K562 (cell line): Measurements from ENCODE around the gene SLCO2A1. TPM values are rescaled to one million over a fixed set of nuclear protein-coding genes. Genes with fewer than 3 reads are reported as not detected.
A peak's percentile ranks its signal among the peaks of the same experiment; 100 is the strongest.

Experiments
- ARID2 ChIP-seq: fragments of 450-650 bp; IDR thresholded peaks from 2 replicates; pipeline ENCODE4 v1.6.1; 2017; ENCODE audit warnings: antibody characterized with exemption, mild to moderate bottlenecking
- BRD9 ChIP-seq: fragments of 450-650 bp; IDR thresholded peaks from 2 replicates; pipeline ENCODE4 v1.6.1; 2018; ENCODE audit warnings: low read depth; ENCODE audit not compliant: partially characterized antibody
- CBFA2T2 ChIP-seq: fragments of 450-650 bp; conservative IDR thresholded peaks from 2 replicates; pipeline ENCODE4 v1.6.1; 2017; ENCODE audit warnings: mild to moderate bottlenecking
- CHD4 ChIP-seq: fragments of 200-600 bp; sonication (generic); IDR thresholded peaks from 3 replicates; pipeline ENCODE4 v1.6.1; 2012; ENCODE audit warnings: low read depth, mild to moderate bottlenecking, mixed read lengths, low read length, inconsistent platforms; ENCODE audit not compliant: insufficient read depth, insufficient replicate concordance, poor library complexity, severe bottlenecking
- CREBBP ChIP-seq: IDR thresholded peaks from one replicate; pipeline ENCODE4 v1.6.1; 2012; ENCODE audit warnings: low read depth, mild to moderate bottlenecking, control low read depth, inconsistent platforms, low read length
- E2F6 ChIP-seq, 2 experiments: IDR thresholded peaks; 2 replicates each; pipeline ENCODE4 v1.6.1; 2011; ENCODE audit warnings: borderline replicate concordance in 1 of 2, control low read depth in 1 of 2, low read depth in 1 of 2, low read length in 1 of 2, mild to moderate bottlenecking in 1 of 2, mixed read lengths in 1 of 2, moderate library complexity in 1 of 2; ENCODE audit not compliant: insufficient read depth in 1 of 2, insufficient read length in 1 of 2, poor library complexity in 1 of 2, severe bottlenecking in 1 of 2; ENCODE audit errors: extremely low read depth in 1 of 2
- ELK1 ChIP-seq: sonication (generic); formaldehyde crosslinking; IDR thresholded peaks from 2 replicates; pipeline ENCODE4 v1.8.1; 2022; ENCODE audit warnings: missing genetic modification reagents
- JUN ChIP-seq, 2 experiments: sonication (generic) in 1 of 2; formaldehyde crosslinking in 1 of 2; IDR thresholded peaks; 2 replicates each; pipeline versions ENCODE4 v1.6.1 to v1.8.0; 2012 to 2022; ENCODE audit warnings: borderline replicate concordance in 2 of 2, mild to moderate bottlenecking in 2 of 2, improper control_type of control experiment in 1 of 2, low read depth in 1 of 2, low read length in 1 of 2, missing genetic modification reagents in 1 of 2
- L3MBTL2 ChIP-seq: fragments of 450-650 bp; IDR thresholded peaks from 2 replicates; pipeline ENCODE4 v1.6.1; 2016; ENCODE audit warnings: mild to moderate bottlenecking, moderate library complexity
- NBN ChIP-seq: fragments of 450-650 bp; IDR thresholded peaks from 2 replicates; pipeline ENCODE4 v1.6.1; 2016; ENCODE audit warnings: low read depth, mild to moderate bottlenecking
- SMARCB1 ChIP-seq: IDR thresholded peaks from 2 replicates; pipeline ENCODE4 v1.6.1; 2011; ENCODE audit warnings: improper control_type of control experiment, low read depth; ENCODE audit not compliant: insufficient read length
- SP2 ChIP-seq: IDR thresholded peaks from 2 replicates; pipeline ENCODE4 v1.6.1; 2011; ENCODE audit warnings: mild to moderate bottlenecking, low read depth, low read length, moderate library complexity; ENCODE audit not compliant: poor library complexity, severe bottlenecking; ENCODE audit errors: extremely low read depth
- TCFL5 ChIP-seq: fragments of 250-450 bp; sonication (Bioruptor Pico); conservative IDR thresholded peaks from 2 replicates; pipeline ENCODE4 v1.6.1; 2021; ENCODE audit warnings: mild to moderate bottlenecking, moderate library complexity, matching md5 sums
- XRCC3 ChIP-seq: fragments of 450-650 bp; IDR thresholded peaks from 2 replicates; pipeline ENCODE4 v1.6.1; 2017; ENCODE audit warnings: mild to moderate bottlenecking, moderate library complexity
- ZNF23 ChIP-seq: fragments of 250-450 bp; sonication (Bioruptor Pico); IDR thresholded peaks from 2 replicates; pipeline ENCODE4 v1.4.0; 2020; ENCODE audit warnings: mild to moderate bottlenecking
- ZNF24 ChIP-seq: fragments of 450-650 bp; IDR thresholded peaks from 2 replicates; pipeline ENCODE4 v1.6.1; 2016
- ZNF347 ChIP-seq: fragments of 450-650 bp; formaldehyde crosslinking; IDR thresholded peaks from 2 replicates; pipeline ENCODE4 v1.4.0; 2020; ENCODE audit warnings: low read depth, mild to moderate bottlenecking, moderate library complexity
- ZNF408 ChIP-seq: fragments of 250-450 bp; sonication (Bioruptor Pico); IDR thresholded peaks from 2 replicates; pipeline ENCODE4 v1.4.0; 2020; ENCODE audit warnings: low read depth, mild to moderate bottlenecking, moderate library complexity
- ZNF511 ChIP-seq: sonication (generic); formaldehyde crosslinking; IDR thresholded peaks from 2 replicates; pipeline ENCODE4 v1.8.0; 2022; ENCODE audit warnings: mild to moderate bottlenecking, missing genetic modification reagents
- polyA plus RNA-seq, 8 experiments: library from polyadenylated mRNA; depleted of rRNA in 4 of 8; stranded (reverse) in 5 of 8; unstranded in 3 of 8; fragments of >200 nt; fragmentation: Nextera tagmentation in 2 of 8; fragmentation: Illumina TruSeq in 1 of 8; extraction: Ambion mirVana in 2 of 8; extraction: Trizol in 1 of 8; gene quantifications; 2 replicates each; pipeline versions ENCODE4 v1.2.1 to v1.2.3, GENCODE V29; 2011 to 2014; ENCODE audit warnings: inconsistent platforms in 1 of 8, missing spikeins in 1 of 8
- total RNA-seq, 7 experiments: library from RNA; depleted of rRNA in 6 of 7; stranded (reverse); fragments of >200 nt in 6 of 7; fragmentation: Illumina TruSeq in 2 of 7; extraction: Trizol in 2 of 7; gene quantifications; 2 replicates each; pipeline versions ENCODE4 v1.2.1 to v1.2.3, GENCODE V29; 2011 to 2021; ENCODE audit warnings: low replicate concordance in 1 of 7
- TF ChIP-seq, protein P1 (sequence below), 2 experiments: fragments of 450-650 bp; conservative IDR thresholded peaks; 2 replicates each; pipeline ENCODE4 v1.6.1; 2017; ENCODE audit warnings: mild to moderate bottlenecking in 2 of 2, moderate library complexity in 2 of 2

Gene SLCO2A1
- total and polyA plus RNA-seq, 9 of the 15 experiments (the other 6 are each of a cell fraction or from before 2014, with no cell fraction given), result 0.16 to 1.0 TPM; not detected in 7

GRCh38 chr3:133943639-133944141 is 86.0 kb downstream of the SLCO2A1 start (continued):
- TF ChIP-seq ELK1 (no peak), L3MBTL2 (no peak), ZNF511 (no peak), ZNF408 (no peak), CREBBP (no peak), ZNF24 (no peak), NBN (no peak), CHD4 (no peak), ARID2 (no peak), ZNF23 (CRISPR knock-in tag) (no peak), ZNF347 (no peak), SP2 (no peak), E2F6 (IDR thresholded peaks at IDR 0.05; ENCODE audit: borderline replicate concordance in 1 of 2, extremely low read depth in 1 of 2, insufficient read depth in 1 of 2, insufficient read length in 1 of 2, low read depth in 1 of 2, low read length in 1 of 2, poor library complexity in 1 of 2, severe bottlenecking in 1 of 2) (no peak), SMARCB1 (no peak), JUN (IDR thresholded peaks at IDR 0.05; ENCODE audit: borderline replicate concordance, low read depth, low read length) (peak; percentile 76; the same call in 1 of the 2 replicates), JUN (CRISPR knock-in tag; IDR thresholded peaks at IDR 0.05; ENCODE audit: borderline replicate concordance) (no peak), XRCC3 (no peak), CBFA2T2 (peak; percentile 70), BRD9 (no peak), TCFL5 (no peak)
- TF ChIP-seq, protein P1, sequence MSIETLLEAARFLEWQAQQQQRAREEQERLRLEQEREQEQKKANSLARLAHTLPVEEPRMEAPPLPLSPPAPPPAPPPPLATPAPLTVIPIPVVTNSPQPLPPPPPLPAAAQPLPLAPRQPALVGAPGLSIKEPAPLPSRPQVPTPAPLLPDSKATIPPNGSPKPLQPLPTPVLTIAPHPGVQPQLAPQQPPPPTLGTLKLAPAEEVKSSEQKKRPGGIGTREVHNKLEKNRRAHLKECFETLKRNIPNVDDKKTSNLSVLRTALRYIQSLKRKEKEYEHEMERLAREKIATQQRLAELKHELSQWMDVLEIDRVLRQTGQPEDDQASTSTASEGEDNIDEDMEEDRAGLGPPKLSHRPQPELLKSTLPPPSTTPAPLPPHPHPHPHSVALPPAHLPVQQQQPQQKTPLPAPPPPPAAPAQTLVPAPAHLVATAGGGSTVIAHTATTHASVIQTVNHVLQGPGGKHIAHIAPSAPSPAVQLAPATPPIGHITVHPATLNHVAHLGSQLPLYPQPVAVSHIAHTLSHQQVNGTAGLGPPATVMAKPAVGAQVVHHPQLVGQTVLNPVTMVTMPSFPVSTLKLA (conservative IDR thresholded peaks at IDR 0.05), result no peak
